Stromal cell of bone marrow (primary cell): ENCODE data around the gene C1orf146.
"Not testable (repeated sequence)": the region's sequence is repeated elsewhere in the genome, so short reads cannot be mapped to it uniquely, and the experiment has no call there.

Experiments
- DNase-seq: peaks from one replicate; pipeline ENCODE4 v3.0.0-alpha.2; 2012; ENCODE audit warnings: low read depth

The C1orf146 gene

GRCh38 chr1:92274939-92275338 lies 57.2 kb downstream of the C1orf146 start:
- DNase-seq, result no peak

DNA sequence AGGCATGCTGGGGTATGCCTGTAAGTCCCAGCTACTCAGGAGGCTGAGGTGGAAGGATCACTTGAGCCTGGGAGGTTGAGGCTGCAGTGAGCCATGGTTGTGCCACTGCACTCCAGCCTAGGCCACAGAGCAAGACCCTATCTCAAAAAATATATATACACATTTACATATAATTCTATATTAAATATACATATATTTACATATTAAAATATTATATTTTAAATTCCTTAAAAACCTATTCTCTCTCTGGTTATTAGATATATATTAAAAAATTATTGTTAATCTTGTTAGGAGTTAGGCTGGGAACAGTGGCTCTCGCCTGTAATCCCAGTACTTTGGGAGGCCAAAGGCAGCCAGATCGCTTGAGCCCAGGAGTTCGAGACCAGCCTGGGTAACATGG lies 58.4 kb downstream of the C1orf146 start:
- DNase-seq, result no peak

- no peak for DNase-seq
Measured at GRCh38 chr1:92277105-92277723, 59.5 kb downstream of the C1orf146 start.

DNA sequence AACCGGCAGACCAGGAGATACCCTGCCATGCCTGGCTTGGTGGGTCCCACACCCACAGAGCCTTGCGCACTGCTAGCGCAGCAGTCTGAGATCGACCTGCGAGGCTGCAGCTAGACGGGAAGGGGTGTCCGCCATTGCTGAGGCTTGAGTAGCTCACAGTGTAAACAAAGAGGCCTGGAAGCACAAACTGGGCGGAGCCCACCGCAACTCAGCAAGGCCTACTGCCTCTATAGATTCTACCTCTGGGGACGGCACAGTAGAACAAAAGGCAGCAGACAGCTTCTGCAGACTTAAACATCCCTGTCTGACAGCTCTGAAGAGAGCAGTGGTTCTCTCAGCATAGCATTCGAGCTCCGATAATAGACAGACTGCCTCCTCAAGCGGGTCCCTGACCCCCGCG lies 62.1 kb downstream of the C1orf146 start:
- not testable (repeated sequence) for DNase-seq

GRCh38 chr1:92281411-92281810 lies 63.7 kb downstream of the C1orf146 start:
- not testable (repeated sequence) for DNase-seq

- peak; percentile 50 for DNase-seq
Measured at GRCh38 chr1:92291372-92291999, 73.8 kb downstream of the C1orf146 start.
